Fibroblast of the aortic adventitia (primary cell): ENCODE measurements around the gene ZNF423. TPM values are rescaled to one million over a fixed set of nuclear protein-coding genes. Genes with fewer than 3 reads are reported as not detected.

Experiments used
- DNase-seq: peaks from one replicate; pipeline ENCODE4 v3.0.0-alpha.2; 2010; ENCODE audit warnings: low read depth
- H3K4me3 ChIP-seq: 2 replicates; pipeline ENCODE4 v1.5.1; 2011; ENCODE audit warnings: low read depth, mild to moderate bottlenecking, control low read depth, low read length, moderate library complexity
- CTCF ChIP-seq: IDR thresholded peaks from 2 replicates; pipeline ENCODE4 v1.5.1; 2011; ENCODE audit warnings: mild to moderate bottlenecking, low read length, control low read depth, inconsistent platforms; ENCODE audit not compliant: insufficient read depth
- total RNA-seq: library from RNA; depleted of rRNA; stranded (reverse); fragments of >200 nt; gene quantifications from 2 replicates; pipeline ENCODE4 v1.2.3, GENCODE V29; 2012; ENCODE audit warnings: low replicate concordance

Gene ZNF423
- total RNA-seq, 1 donor, result 13.5 TPM

- TF ChIP-seq CTCF, result peak; percentile 14
- peak overlapping the region; percentile 45 for H3K4me3 ChIP-seq
These were observed 203.3 kb downstream of the ZNF423 start for GRCh38 chr16:49652456-49653172.

GRCh38 chr16:49651996-49652395 is 203.9 kb downstream of the ZNF423 start:
- TF ChIP-seq CTCF, result no peak

More at GRCh38 chr16:49652456-49653172, 203.3 kb downstream of the ZNF423 start:
- peak; percentile 92 for DNase-seq

GRCh38 chr16:49651226-49651625 is 204.7 kb downstream of the ZNF423 start:
- no peak overlapping the region for H3K4me3 ChIP-seq
- no peak for TF ChIP-seq CTCF
- DNase-seq, result no peak

More at GRCh38 chr16:49651996-49652395, 203.9 kb downstream of the ZNF423 start:
- H3K4me3 ChIP-seq, result no peak overlapping the region
- no peak for DNase-seq

- no peak overlapping the region for H3K4me3 ChIP-seq
- TF ChIP-seq CTCF, result no peak
- no peak for DNase-seq
These were observed 205.3 kb downstream of the ZNF423 start for GRCh38 chr16:49650603-49651002.

GRCh38 chr16:49649013-49649765 is 206.7 kb downstream of the ZNF423 start:
- peak; percentile 80 for DNase-seq

GRCh38 chr16:49647673-49648072 is 208.2 kb downstream of the ZNF423 start:
- H3K4me3 ChIP-seq, result no peak overlapping the region
- no peak for DNase-seq
- no peak for TF ChIP-seq CTCF

More at GRCh38 chr16:49649013-49649765, 206.7 kb downstream of the ZNF423 start:
- TF ChIP-seq CTCF, result no peak
- H3K4me3 ChIP-seq, result no peak overlapping the region
